K562 (cell line): ENCODE data around the gene SKIL.

Source experiments
- ADNP ChIP-seq: fragments of 200-800 bp; sonication (Bioruptor generic); IDR thresholded peaks from 2 replicates; pipeline ENCODE4 v1.6.1; 2016; ENCODE audit warnings: missing genetic modification characterization, missing compliant biosample characterization
- CBFB ChIP-seq: sonication (generic); formaldehyde crosslinking; IDR thresholded peaks from 2 replicates; pipeline ENCODE4 v1.4.0; 2020; ENCODE audit warnings: mild to moderate bottlenecking, missing genetic modification reagents
- CREM ChIP-seq: IDR thresholded peaks from 2 replicates; pipeline ENCODE4 v1.6.1; 2014; ENCODE audit warnings: antibody characterized with exemption, low read depth
- FOXM1 ChIP-seq, 2 experiments: fragments of 450-650 bp in 1 of 2; sonication (generic) in 1 of 2; formaldehyde crosslinking in 1 of 2; IDR thresholded peaks; 2 replicates each; pipeline versions ENCODE4 v1.6.1 to v1.9.0; 2017 to 2022; ENCODE audit warnings: low read depth in 2 of 2, mild to moderate bottlenecking in 2 of 2, missing genetic modification reagents in 1 of 2, moderate library complexity in 1 of 2
- MAX ChIP-seq: sonication (generic); formaldehyde crosslinking; IDR thresholded peaks from 2 replicates; pipeline ENCODE4 v1.9.0; 2022; ENCODE audit warnings: mild to moderate bottlenecking, missing genetic modification reagents
- OTX1 ChIP-seq: fragments of 450-650 bp; formaldehyde crosslinking; IDR thresholded peaks from 2 replicates; pipeline ENCODE4 v1.4.0; 2022; ENCODE audit warnings: mild to moderate bottlenecking
- PML ChIP-seq: IDR thresholded peaks from 2 replicates; pipeline ENCODE4 v1.6.1; 2012; ENCODE audit warnings: low read length, inconsistent platforms
- POLR2A ChIP-seq: fragments of 450-650 bp; conservative IDR thresholded peaks from 2 replicates; pipeline ENCODE4 v1.6.1; 2016
- REST ChIP-seq, 2 experiments: fragments of 450-650 bp; formaldehyde crosslinking in 1 of 2; IDR thresholded peaks; 2 replicates each; pipeline versions ENCODE4 v1.4.0 to v1.6.1; 2014 to 2020; ENCODE audit warnings: mild to moderate bottlenecking in 2 of 2, borderline replicate concordance in 1 of 2, low read depth in 1 of 2
- RNF2 ChIP-seq: sonication (generic); IDR thresholded peaks from 2 replicates; pipeline ENCODE4 v1.6.1; 2016
- TF ChIP-seq, protein P1 (sequence below): fragments of 250-450 bp; sonication (Bioruptor Pico); IDR thresholded peaks from 2 replicates; pipeline ENCODE4 v1.4.0; 2020; ENCODE audit warnings: mild to moderate bottlenecking, moderate library complexity
- TF ChIP-seq, protein P2 (sequence below), 3 experiments: IDR thresholded peaks in 2 of 3; conservative IDR thresholded peaks in 1 of 3; 2 replicates each; pipeline ENCODE4 v1.5.1; 2011 to 2012; ENCODE audit warnings: low read length in 3 of 3, mild to moderate bottlenecking in 3 of 3, control low read depth in 2 of 3, improper control_type of control experiment in 1 of 3, inconsistent platforms in 1 of 3, low read depth in 1 of 3, mixed read lengths in 1 of 3, moderate library complexity in 1 of 3; ENCODE audit not compliant: insufficient read depth in 2 of 3

GRCh38 chr3:170322566-170323269 lies 34.8 kb upstream of the SKIL start:
- TF ChIP-seq RNF2 (no peak), REST (IDR thresholded peaks at IDR 0.05; ENCODE audit: borderline replicate concordance) (no peak), REST (CRISPR knock-in tag; IDR thresholded peaks at IDR 0.05; ENCODE audit: low read depth) (no peak), CBFB (no peak), POLR2A (no peak), CREM (no peak), FOXM1 (IDR thresholded peaks at IDR 0.05; ENCODE audit: low read depth) (no peak), FOXM1 (CRISPR knock-in tag; IDR thresholded peaks at IDR 0.05; ENCODE audit: low read depth) (no peak), MAX (CRISPR knock-in tag) (no peak), OTX1 (CRISPR knock-in tag) (no peak), ADNP (no peak), PML (no peak)
- TF ChIP-seq, protein P1, sequence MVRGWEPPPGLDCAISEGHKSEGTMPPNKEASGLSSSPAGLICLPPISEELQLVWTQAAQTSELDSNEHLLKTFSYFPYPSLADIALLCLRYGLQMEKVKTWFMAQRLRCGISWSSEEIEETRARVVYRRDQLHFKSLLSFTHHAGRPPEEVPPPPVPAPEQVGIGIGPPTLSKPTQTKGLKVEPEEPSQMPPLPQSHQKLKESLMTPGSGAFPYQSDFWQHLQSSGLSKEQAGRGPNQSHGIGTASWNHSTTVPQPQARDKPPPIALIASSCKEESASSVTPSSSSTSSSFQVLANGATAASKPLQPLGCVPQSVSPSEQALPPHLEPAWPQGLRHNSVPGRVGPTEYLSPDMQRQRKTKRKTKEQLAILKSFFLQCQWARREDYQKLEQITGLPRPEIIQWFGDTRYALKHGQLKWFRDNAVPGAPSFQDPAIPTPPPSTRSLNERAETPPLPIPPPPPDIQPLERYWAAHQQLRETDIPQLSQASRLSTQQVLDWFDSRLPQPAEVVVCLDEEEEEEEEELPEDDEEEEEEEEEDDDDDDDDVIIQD (CRISPR knock-in tag), result no peak
- TF ChIP-seq, protein P2, sequence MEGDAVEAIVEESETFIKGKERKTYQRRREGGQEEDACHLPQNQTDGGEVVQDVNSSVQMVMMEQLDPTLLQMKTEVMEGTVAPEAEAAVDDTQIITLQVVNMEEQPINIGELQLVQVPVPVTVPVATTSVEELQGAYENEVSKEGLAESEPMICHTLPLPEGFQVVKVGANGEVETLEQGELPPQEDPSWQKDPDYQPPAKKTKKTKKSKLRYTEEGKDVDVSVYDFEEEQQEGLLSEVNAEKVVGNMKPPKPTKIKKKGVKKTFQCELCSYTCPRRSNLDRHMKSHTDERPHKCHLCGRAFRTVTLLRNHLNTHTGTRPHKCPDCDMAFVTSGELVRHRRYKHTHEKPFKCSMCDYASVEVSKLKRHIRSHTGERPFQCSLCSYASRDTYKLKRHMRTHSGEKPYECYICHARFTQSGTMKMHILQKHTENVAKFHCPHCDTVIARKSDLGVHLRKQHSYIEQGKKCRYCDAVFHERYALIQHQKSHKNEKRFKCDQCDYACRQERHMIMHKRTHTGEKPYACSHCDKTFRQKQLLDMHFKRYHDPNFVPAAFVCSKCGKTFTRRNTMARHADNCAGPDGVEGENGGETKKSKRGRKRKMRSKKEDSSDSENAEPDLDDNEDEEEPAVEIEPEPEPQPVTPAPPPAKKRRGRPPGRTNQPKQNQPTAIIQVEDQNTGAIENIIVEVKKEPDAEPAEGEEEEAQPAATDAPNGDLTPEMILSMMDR (IDR thresholded peaks at IDR 0.05 in 2 of 3, conservative IDR thresholded peaks at IDR 0.05 in 1 of 3; ENCODE audit: insufficient read depth in 2 of 3, low read depth in 1 of 3, low read length in 3 of 3), result no peak
